Iris pigment epithelial cell (primary cell): ENCODE measurements around the gene CLIC3.

Source experiments
- DNase-seq: peaks from one replicate; pipeline ENCODE4 v3.0.0-alpha.2; 2011; ENCODE audit warnings: low read depth

Gene CLIC3

GRCh38 chr9:136964171-136964689 lies 32.1 kb downstream of the CLIC3 start:
- DNase-seq: no peak

GRCh38 chr9:136963751-136964150 lies 32.6 kb downstream of the CLIC3 start:
- DNase-seq: no peak

GRCh38 chr9:136963341-136963740 lies 33.0 kb downstream of the CLIC3 start:
- DNase-seq: no peak

- DNase-seq: no peak
Observed at GRCh38 chr9:136962701-136963248, 33.6 kb downstream of the CLIC3 start.

- DNase-seq: no peak
Observed at GRCh38 chr9:136962163-136962562, 34.2 kb downstream of the CLIC3 start.

- no peak for DNase-seq
Observed at GRCh38 chr9:136961279-136962065, 34.9 kb downstream of the CLIC3 start.

GRCh38 chr9:136960938-136961275 lies 35.5 kb downstream of the CLIC3 start:
- DNase-seq: no peak

GRCh38 chr9:136960212-136960937 lies 36.0 kb downstream of the CLIC3 start:
- DNase-seq: no peak

- no peak for DNase-seq
Observed at GRCh38 chr9:136958898-136959850, 37.2 kb downstream of the CLIC3 start.

- DNase-seq: no peak
Observed at GRCh38 chr9:136958473-136958872, 37.9 kb downstream of the CLIC3 start.

GRCh38 chr9:136957901-136958300 lies 38.5 kb downstream of the CLIC3 start:
- no peak for DNase-seq

- DNase-seq: no peak
Observed at GRCh38 chr9:136957461-136957860, 38.9 kb downstream of the CLIC3 start.

GRCh38 chr9:136956604-136957003 lies 39.8 kb downstream of the CLIC3 start:
- no peak for DNase-seq

GRCh38 chr9:136955943-136956335 lies 40.4 kb downstream of the CLIC3 start:
- no peak for DNase-seq

GRCh38 chr9:136955202-136955942 lies 41.0 kb downstream of the CLIC3 start:
- no peak for DNase-seq

- no peak for DNase-seq
Observed at GRCh38 chr9:136954270-136955083, 41.9 kb downstream of the CLIC3 start.

GRCh38 chr9:136953771-136954269 lies 42.5 kb downstream of the CLIC3 start:
- no peak for DNase-seq

- no peak for DNase-seq
Observed at GRCh38 chr9:136952876-136953770, 43.2 kb downstream of the CLIC3 start.

- no peak for DNase-seq
Observed at GRCh38 chr9:136952321-136952850, 44.0 kb downstream of the CLIC3 start.
